IPS DF 4.7 (cell line): ENCODE data around the gene HJV.
A peak's percentile ranks its signal among the peaks of the same experiment; 100 is the strongest.

Experiments
- DNase-seq: peaks from one replicate; pipeline ENCODE4 v3.0.0-alpha.2; 2013; ENCODE audit warnings: low spot score; ENCODE audit errors: extremely low read depth

The HJV gene

GRCh38 chr1:145977486-145978470, 43.8 kb downstream of the HJV start:
- DNase-seq, result peak; percentile 82

GRCh38 chr1:145977016-145977415, 44.5 kb downstream of the HJV start:
- DNase-seq, result no peak

GRCh38 chr1:145975216-145975615, 46.3 kb downstream of the HJV start:
- no peak for DNase-seq

- no peak for DNase-seq
Measured at GRCh38 chr1:145974721-145975120, 46.8 kb downstream of the HJV start.

- no peak for DNase-seq
Measured at GRCh38 chr1:145972580-145972979, 49.0 kb downstream of the HJV start.
